ENCODE measurements around the gene FLAD1.

The FLAD1 gene

GRCh38 chr1:155040358-155041093 is 57.4 kb downstream of the FLAD1 start:
- no peak for DNase-seq

Measured in COR-L47 (cell line).